Neural progenitor cell (in vitro differentiated cells): ENCODE measurements around the gene NUP50.

ENCODE experiments used
- CTCF ChIP-seq: fragments of 200-600 bp; sonication (generic); IDR thresholded peaks from 2 replicates; pipeline ENCODE4 v1.5.1; 2017; ENCODE audit warnings: antibody characterized with exemption, mild to moderate bottlenecking
- EZH2 ChIP-seq: fragments of 200-600 bp; sonication (generic); IDR thresholded peaks from 2 replicates; pipeline ENCODE4 v1.6.1; 2017; ENCODE audit warnings: antibody characterized with exemption, mild to moderate bottlenecking, moderate library complexity
- EZH2phosphoT487 ChIP-seq: fragments of 200-600 bp; sonication (generic); IDR thresholded peaks from 2 replicates; pipeline ENCODE4 v1.6.1; 2017; ENCODE audit warnings: antibody characterized with exemption

GRCh38 chr22:45217345-45217744, 53.6 kb downstream of the NUP50 start:
- no peak for TF ChIP-seq CTCF
- TF ChIP-seq EZH2phosphoT487, result no peak
- no peak for TF ChIP-seq EZH2
